GM20000 (cell line): ENCODE measurements around the gene CCL11.

Experiments
- DNase-seq: peaks from one replicate; pipeline ENCODE4 v3.0.0; 2012; ENCODE audit warnings: low spot score
- TF ChIP-seq, protein P1 (sequence below): IDR thresholded peaks from 2 replicates; pipeline ENCODE4 v1.5.1; 2012; ENCODE audit warnings: mild to moderate bottlenecking, control low read depth; ENCODE audit errors: extremely low read depth, missing control alignments

The CCL11 gene

DNA sequence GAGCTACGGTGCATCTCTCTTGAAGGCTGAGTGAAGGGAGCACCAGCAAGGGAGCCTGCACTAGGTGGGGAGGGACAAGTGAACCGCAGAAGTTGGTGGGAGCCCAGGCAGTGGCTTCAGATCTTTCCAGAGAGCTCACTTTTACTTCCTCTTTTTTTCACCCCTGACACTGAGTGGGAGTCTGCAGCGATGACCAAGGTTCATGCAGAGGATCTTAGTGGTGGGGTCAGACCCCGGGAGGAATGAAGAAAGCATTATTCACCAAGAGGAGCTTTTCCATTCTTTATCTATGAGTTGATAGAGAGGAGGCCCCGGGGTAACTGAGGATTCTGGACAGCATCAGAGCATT is 33.5 kb upstream of the CCL11 start:
- peak; percentile 55 for DNase-seq
- TF ChIP-seq, protein P1, sequence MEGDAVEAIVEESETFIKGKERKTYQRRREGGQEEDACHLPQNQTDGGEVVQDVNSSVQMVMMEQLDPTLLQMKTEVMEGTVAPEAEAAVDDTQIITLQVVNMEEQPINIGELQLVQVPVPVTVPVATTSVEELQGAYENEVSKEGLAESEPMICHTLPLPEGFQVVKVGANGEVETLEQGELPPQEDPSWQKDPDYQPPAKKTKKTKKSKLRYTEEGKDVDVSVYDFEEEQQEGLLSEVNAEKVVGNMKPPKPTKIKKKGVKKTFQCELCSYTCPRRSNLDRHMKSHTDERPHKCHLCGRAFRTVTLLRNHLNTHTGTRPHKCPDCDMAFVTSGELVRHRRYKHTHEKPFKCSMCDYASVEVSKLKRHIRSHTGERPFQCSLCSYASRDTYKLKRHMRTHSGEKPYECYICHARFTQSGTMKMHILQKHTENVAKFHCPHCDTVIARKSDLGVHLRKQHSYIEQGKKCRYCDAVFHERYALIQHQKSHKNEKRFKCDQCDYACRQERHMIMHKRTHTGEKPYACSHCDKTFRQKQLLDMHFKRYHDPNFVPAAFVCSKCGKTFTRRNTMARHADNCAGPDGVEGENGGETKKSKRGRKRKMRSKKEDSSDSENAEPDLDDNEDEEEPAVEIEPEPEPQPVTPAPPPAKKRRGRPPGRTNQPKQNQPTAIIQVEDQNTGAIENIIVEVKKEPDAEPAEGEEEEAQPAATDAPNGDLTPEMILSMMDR, result no peak

DNA sequence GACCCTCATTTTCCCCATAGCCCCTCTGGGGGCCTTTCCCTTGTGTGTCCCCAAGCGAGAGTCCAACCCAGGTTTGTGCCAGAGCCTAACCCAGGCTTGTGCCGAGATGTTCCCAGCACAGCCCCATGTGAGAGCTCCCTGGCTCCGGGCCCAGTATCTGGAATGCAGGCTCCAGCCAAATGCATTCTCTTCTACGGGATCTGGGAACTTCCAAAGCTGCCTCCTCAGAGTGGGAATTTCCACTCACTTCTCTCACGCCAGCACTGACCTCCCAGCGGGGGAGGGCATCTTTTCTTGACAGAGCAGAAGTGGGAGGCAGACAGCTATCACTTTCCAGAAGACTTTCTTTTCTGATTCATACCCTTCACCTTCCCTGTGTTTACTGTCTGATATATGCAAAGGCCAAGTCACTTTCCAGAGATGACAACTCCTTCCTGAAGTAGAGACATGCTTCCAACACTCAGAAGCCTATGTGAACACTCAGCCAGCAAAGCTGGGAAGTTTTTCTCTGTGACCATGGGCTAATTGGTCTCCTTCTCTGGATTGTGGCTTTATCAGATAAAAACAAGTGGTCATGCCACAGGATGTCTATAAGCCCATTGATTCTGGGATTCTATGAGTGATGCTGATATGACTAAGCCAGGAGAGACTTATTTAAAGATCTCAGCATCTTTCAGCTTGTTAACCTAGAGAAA is 33.0 kb upstream of the CCL11 start:
- DNase-seq, result no peak
- TF ChIP-seq, protein P1, result no peak

DNA sequence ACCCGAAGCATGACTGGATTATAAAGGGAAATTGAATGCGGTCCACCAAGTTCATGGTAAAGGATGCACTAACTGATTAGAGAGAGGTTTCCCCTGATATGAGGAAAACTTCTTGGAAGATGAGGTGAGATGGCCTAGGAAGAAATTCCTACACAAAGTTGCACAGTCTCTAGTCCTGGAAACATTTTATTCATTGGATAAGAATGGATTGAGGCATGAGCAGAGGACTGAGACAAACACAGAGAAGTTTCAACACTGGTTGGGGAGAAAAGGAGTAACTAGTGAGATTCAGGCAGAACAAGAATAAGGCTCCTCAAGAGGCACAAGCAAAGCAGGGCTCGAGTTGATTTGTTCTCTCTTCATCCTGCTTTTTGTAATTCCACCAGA is 32.4 kb upstream of the CCL11 start:
- TF ChIP-seq, protein P1, result no peak
- no peak for DNase-seq

GRCh38 chr17:34254146-34254545 is 31.4 kb upstream of the CCL11 start:
- DNase-seq, result no peak
- TF ChIP-seq, protein P1, result no peak

GRCh38 chr17:34254651-34255380 is 30.7 kb upstream of the CCL11 start, which contains the start of gene CCL2:
Gene CCL2 (plus strand): TSS chr17:34255285. CDS start chr17:34255350, 65 bp downstream.
- DNase-seq, result no peak
- TF ChIP-seq, protein P1, result no peak

DNA sequence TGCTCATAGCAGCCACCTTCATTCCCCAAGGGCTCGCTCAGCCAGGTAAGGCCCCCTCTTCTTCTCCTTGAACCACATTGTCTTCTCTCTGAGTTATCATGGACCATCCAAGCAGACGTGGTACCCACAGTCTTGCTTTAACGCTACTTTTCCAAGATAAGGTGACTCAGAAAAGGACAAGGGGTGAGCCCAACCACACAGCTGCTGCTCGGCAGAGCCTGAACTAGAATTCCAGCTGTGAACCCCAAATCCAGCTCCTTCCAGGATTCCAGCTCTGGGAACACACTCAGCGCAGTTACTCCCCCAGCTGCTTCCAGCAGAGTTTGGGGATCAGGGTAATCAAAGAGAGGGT is 30.2 kb upstream of the CCL11 start:
- TF ChIP-seq, protein P1, result no peak
- no peak for DNase-seq

GRCh38 chr17:34255841-34256240 is 29.7 kb upstream of the CCL11 start:
- TF ChIP-seq, protein P1, result no peak
- no peak for DNase-seq
